HEK293 (cell line): ENCODE results near the gene PLEKHG1.

Experiments
- CTCF ChIA-PET: fragments of 350-600 bp; formaldehyde crosslinking; extraction: SDS; loops from one replicate; lab custom pipeline; 2021; ENCODE audit warnings: antibody characterized with exemption; lab: Yijun Ruan, JAX
- POLR2A ChIA-PET: fragments of 300-600 bp; formaldehyde crosslinking; extraction: SDS; loops from one replicate; lab custom pipeline; 2020; ENCODE audit warnings: antibody characterized with exemption, inconsistent platforms; lab: Yijun Ruan, JAX
- H3K27ac ChIP-seq: fragments of 200-500 bp; sonication (Bioruptor generic); 2 replicates; pipeline ENCODE4 v1.5.1; 2014; ENCODE audit warnings: low read depth, low read length, control low read depth, inconsistent platforms; ENCODE audit errors: extremely low read depth
- H3K36me3 ChIP-seq, 2 experiments: fragments of 200-500 bp in 1 of 2; sonication (Bioruptor generic) in 1 of 2; 1 replicate in 1 of 2; 2 replicates in 1 of 2; pipeline ENCODE4 v1.5.1; 2014 to 2017; ENCODE audit warnings: inconsistent platforms in 2 of 2, low read length in 2 of 2; ENCODE audit not compliant: control insufficient read depth in 2 of 2, insufficient read depth in 1 of 2
- H3K4me1 ChIP-seq: fragments of 200-500 bp; sonication (Bioruptor generic); 2 replicates; pipeline ENCODE4 v1.5.1; 2014; ENCODE audit warnings: mild to moderate bottlenecking, low read length, inconsistent platforms; ENCODE audit not compliant: control insufficient read depth, insufficient read depth
- H3K4me3 ChIP-seq: 2 replicates; pipeline ENCODE4 v1.5.1; 2011; ENCODE audit warnings: low read depth, mild to moderate bottlenecking, control low read depth, low read length, moderate library complexity
- H3K9me3 ChIP-seq: fragments of 200-500 bp; sonication (Bioruptor generic); 2 replicates; pipeline ENCODE4 v1.5.1; 2014; ENCODE audit warnings: low read depth, low read length, inconsistent platforms; ENCODE audit not compliant: control insufficient read depth, insufficient read depth
- IKZF3 ChIP-seq: fragments of 450-650 bp; IDR thresholded peaks from 2 replicates; pipeline ENCODE4 v1.5.0; 2018; ENCODE audit warnings: missing biosample characterization, mild to moderate bottlenecking, missing genetic modification characterization, moderate library complexity
- OVOL3 ChIP-seq: fragments of 450-650 bp; formaldehyde crosslinking; IDR thresholded peaks from 2 replicates; pipeline ENCODE4 v1.5.1; 2016; ENCODE audit warnings: missing biosample characterization, missing genetic modification characterization
- PRDM10 ChIP-seq: fragments of 450-650 bp; formaldehyde crosslinking; IDR thresholded peaks from 2 replicates; pipeline ENCODE4 v1.5.1; 2016; ENCODE audit warnings: missing biosample characterization, missing genetic modification characterization
- RBAK ChIP-seq: fragments of 450-650 bp; formaldehyde crosslinking; IDR thresholded peaks from 2 replicates; pipeline ENCODE4 v1.5.1; 2016; ENCODE audit warnings: missing biosample characterization, missing genetic modification characterization
- SALL2 ChIP-seq: fragments of 450-650 bp; formaldehyde crosslinking; IDR thresholded peaks from 2 replicates; pipeline ENCODE4 v1.5.0; 2017; ENCODE audit warnings: missing biosample characterization, mild to moderate bottlenecking, missing genetic modification characterization, borderline replicate concordance
- ZBTB17 ChIP-seq: fragments of 450-650 bp; formaldehyde crosslinking; IDR thresholded peaks from 2 replicates; pipeline ENCODE4 v1.5.1; 2016; ENCODE audit warnings: missing biosample characterization, missing genetic modification characterization
- ZFHX2 ChIP-seq: fragments of 450-650 bp; formaldehyde crosslinking; conservative IDR thresholded peaks from 2 replicates; pipeline ENCODE4 v1.5.1; 2016; ENCODE audit warnings: missing biosample characterization, missing genetic modification characterization
- ZNF19 ChIP-seq: fragments of 450-650 bp; formaldehyde crosslinking; IDR thresholded peaks from 2 replicates; pipeline ENCODE4; 2016; ENCODE audit warnings: missing biosample characterization, missing genetic modification characterization, low read depth
- ZNF24 ChIP-seq: fragments of 450-650 bp; formaldehyde crosslinking; IDR thresholded peaks from 2 replicates; pipeline ENCODE4 v1.5.1; 2016; ENCODE audit warnings: missing biosample characterization, missing genetic modification characterization
- ZNF366 ChIP-seq: fragments of 450-650 bp; formaldehyde crosslinking; conservative IDR thresholded peaks from 2 replicates; pipeline ENCODE4 v1.5.1; 2016; ENCODE audit warnings: missing biosample characterization, missing genetic modification characterization
- ZNF404 ChIP-seq: fragments of 450-650 bp; formaldehyde crosslinking; IDR thresholded peaks from 2 replicates; pipeline ENCODE4 v1.5.1; 2017; ENCODE audit warnings: missing biosample characterization, missing genetic modification characterization
- ZNF629 ChIP-seq: fragments of 450-650 bp; formaldehyde crosslinking; IDR thresholded peaks from 2 replicates; pipeline ENCODE4 v1.5.1; 2017; ENCODE audit warnings: missing biosample characterization, missing genetic modification characterization
- ZSCAN23 ChIP-seq: fragments of 450-650 bp; formaldehyde crosslinking; IDR thresholded peaks from 2 replicates; pipeline ENCODE4 v1.5.1; 2016; ENCODE audit warnings: missing biosample characterization, missing genetic modification characterization
- TF ChIP-seq, protein P1 (sequence below): fragments of 450-650 bp; formaldehyde crosslinking; IDR thresholded peaks from 2 replicates; pipeline ENCODE4 v1.5.1; 2016; ENCODE audit warnings: missing biosample characterization, missing genetic modification characterization, low read depth
- TF ChIP-seq, protein P2 (sequence below): fragments of 450-650 bp; IDR thresholded peaks from 2 replicates; pipeline ENCODE4 v1.5.1; 2018; ENCODE audit warnings: missing biosample characterization, mild to moderate bottlenecking, missing genetic modification characterization
- TF ChIP-seq, protein P3 (sequence below): fragments of 450-650 bp; formaldehyde crosslinking; IDR thresholded peaks from 2 replicates; pipeline ENCODE4 v1.5.1; 2016; ENCODE audit warnings: missing biosample characterization, missing genetic modification characterization
- TF ChIP-seq, protein P4 (sequence below): fragments of 450-650 bp; formaldehyde crosslinking; IDR thresholded peaks from 2 replicates; pipeline ENCODE4 v1.5.1; 2017; ENCODE audit warnings: missing biosample characterization, missing genetic modification characterization

The PLEKHG1 gene

DNA sequence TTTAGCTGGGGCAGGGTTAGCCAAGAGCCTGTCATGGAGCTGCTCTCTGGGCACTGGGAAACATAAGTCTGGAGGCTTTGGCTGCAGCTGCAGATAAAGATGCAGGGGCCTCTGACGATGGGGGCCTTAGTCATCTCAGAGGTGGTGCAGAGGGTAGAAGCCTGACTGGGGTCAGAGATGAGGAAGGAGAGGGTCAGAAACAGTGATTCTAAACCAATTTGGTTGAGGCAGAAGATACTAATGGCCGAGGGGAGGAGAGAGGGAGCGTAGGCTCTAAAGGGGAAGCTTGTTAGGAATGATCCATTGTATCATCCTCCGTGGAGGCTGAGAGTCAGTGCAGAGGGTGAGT, 33.8 kb downstream of the PLEKHG1 start:
- H3K9me3 ChIP-seq: no peaks in the 10 kb centered on the region
- POLR2A ChIA-PET: interaction anchor here (0.7 to 1.4 kb wide), 3 partner anchors 26 to 205 kb away, joined by 3 to 4 read pairs (median 4); no protein-coding TSS in a partner anchor
- H3K27ac ChIP-seq: no peak overlapping the region; the same call in 1 of the 2 replicates
- no peak overlapping the region for H3K4me3 ChIP-seq
- no peaks in the 10 kb centered on the region for H3K36me3 ChIP-seq
- H3K4me1 ChIP-seq: peaks cover 33% of the 10 kb centered on the region
- TF ChIP-seq ZSCAN23 (no peak), ZNF404 (tag by site-specific recombination) (no peak), PRDM10 (tag by site-specific recombination) (peak; percentile 84)
- CTCF ChIA-PET: interaction anchor here (0.6 to 1.2 kb wide), 2 partner anchors 53 to 691 kb away, joined by 5 to 7 read pairs; no protein-coding TSS in a partner anchor

DNA sequence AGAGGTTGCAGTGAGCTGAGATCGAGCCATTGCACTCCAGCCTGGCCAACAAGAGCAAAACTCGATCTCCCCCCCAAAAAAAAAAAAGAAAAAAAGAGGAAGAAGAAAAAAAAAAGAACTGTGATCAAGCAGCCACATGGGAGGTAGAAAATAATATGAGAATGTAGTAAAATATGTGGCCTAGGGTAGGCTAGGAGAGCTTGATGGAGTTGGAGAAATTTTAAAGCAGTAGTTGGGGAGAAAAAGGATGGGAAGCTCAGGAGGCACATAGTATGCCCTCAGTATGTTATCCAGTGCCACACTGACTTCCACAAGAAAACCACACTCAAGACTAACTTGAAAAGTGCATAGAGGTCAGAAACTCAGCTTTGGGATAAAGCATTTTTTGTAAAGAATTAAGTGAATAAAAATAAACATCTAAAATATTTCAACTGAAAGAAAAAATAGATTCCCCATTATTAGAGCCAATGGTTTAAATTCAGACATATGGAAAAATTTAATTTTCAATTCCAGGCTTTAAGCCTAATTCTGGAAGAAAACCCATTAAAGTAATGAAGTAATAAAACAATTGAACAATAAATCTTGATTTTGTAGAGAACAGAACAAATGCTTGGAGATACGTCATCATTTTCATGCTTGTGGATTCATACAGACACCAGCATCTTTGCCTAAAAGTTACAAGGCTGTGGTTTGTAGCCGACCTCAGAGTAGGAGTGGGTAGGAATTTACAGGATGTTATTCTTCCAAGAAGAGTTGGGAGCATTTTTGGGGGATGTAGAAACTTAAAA, 34.7 kb downstream of the PLEKHG1 start:
- H3K27ac ChIP-seq: no peak overlapping the region
- CTCF ChIA-PET: interaction anchor here (0.6 to 1.2 kb wide), 5 partner anchors 16 to 224 kb away, joined by 3 to 5 read pairs (median 3); no protein-coding TSS in a partner anchor
- TF ChIP-seq OVOL3 (tag by site-specific recombination) (no peak), ZNF24 (0 out of 2 replicates have a peak, but pooled peaks have one; percentile 39), SALL2 (tag by site-specific recombination) (no peak), RBAK (tag by site-specific recombination) (no peak), ZNF19 (tag by site-specific recombination) (no peak), ZBTB17 (tag by site-specific recombination) (0 out of 2 replicates have a peak, but pooled peaks have one; percentile 19), IKZF3 (tag by site-specific recombination) (0 out of 2 replicates have a peak, but pooled peaks have one; percentile 32), ZNF366 (0 out of 2 replicates have a peak, but pooled peaks have one; percentile 13), ZNF629 (tag by site-specific recombination) (peak; percentile 58; the same call in 1 of the 2 replicates), ZFHX2 (tag by site-specific recombination) (peak; percentile 32; the same call in 1 of the 2 replicates)
- TF ChIP-seq, protein P1, sequence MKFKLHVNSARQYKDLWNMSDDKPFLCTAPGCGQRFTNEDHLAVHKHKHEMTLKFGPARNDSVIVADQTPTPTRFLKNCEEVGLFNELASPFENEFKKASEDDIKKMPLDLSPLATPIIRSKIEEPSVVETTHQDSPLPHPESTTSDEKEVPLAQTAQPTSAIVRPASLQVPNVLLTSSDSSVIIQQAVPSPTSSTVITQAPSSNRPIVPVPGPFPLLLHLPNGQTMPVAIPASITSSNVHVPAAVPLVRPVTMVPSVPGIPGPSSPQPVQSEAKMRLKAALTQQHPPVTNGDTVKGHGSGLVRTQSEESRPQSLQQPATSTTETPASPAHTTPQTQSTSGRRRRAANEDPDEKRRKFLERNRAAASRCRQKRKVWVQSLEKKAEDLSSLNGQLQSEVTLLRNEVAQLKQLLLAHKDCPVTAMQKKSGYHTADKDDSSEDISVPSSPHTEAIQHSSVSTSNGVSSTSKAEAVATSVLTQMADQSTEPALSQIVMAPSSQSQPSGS (tag by site-specific recombination): peak; percentile 94
- TF ChIP-seq, protein P2, sequence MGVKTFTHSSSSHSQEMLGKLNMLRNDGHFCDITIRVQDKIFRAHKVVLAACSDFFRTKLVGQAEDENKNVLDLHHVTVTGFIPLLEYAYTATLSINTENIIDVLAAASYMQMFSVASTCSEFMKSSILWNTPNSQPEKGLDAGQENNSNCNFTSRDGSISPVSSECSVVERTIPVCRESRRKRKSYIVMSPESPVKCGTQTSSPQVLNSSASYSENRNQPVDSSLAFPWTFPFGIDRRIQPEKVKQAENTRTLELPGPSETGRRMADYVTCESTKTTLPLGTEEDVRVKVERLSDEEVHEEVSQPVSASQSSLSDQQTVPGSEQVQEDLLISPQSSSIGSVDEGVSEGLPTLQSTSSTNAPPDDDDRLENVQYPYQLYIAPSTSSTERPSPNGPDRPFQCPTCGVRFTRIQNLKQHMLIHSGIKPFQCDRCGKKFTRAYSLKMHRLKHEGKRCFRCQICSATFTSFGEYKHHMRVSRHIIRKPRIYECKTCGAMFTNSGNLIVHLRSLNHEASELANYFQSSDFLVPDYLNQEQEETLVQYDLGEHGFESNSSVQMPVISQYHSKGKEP (tag by site-specific recombination): no peak
- TF ChIP-seq, protein P3, sequence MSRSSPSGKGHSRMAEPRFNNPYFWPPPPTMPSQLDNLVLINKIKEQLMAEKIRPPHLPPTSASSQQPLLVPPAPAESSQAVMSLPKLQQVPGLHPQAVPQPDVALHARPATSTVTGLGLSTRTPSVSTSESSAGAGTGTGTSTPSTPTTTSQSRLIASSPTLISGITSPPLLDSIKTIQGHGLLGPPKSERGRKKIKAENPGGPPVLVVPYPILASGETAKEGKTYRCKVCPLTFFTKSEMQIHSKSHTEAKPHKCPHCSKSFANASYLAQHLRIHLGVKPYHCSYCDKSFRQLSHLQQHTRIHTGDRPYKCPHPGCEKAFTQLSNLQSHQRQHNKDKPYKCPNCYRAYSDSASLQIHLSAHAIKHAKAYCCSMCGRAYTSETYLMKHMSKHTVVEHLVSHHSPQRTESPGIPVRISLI (tag by site-specific recombination): peak; percentile 82
- TF ChIP-seq, protein P4, sequence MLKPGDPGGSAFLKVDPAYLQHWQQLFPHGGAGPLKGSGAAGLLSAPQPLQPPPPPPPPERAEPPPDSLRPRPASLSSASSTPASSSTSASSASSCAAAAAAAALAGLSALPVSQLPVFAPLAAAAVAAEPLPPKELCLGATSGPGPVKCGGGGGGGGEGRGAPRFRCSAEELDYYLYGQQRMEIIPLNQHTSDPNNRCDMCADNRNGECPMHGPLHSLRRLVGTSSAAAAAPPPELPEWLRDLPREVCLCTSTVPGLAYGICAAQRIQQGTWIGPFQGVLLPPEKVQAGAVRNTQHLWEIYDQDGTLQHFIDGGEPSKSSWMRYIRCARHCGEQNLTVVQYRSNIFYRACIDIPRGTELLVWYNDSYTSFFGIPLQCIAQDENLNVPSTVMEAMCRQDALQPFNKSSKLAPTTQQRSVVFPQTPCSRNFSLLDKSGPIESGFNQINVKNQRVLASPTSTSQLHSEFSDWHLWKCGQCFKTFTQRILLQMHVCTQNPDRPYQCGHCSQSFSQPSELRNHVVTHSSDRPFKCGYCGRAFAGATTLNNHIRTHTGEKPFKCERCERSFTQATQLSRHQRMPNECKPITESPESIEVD (tag by site-specific recombination): peak; percentile 38; the same call in 1 of the 2 replicates
- H3K36me3 ChIP-seq: no peaks in the 10 kb centered on the region
- H3K9me3 ChIP-seq: no peaks in the 10 kb centered on the region
- POLR2A ChIA-PET: interaction anchor here (0.7 to 1.4 kb wide), 3 partner anchors 27 to 206 kb away, joined by 3 to 4 read pairs (median 4); no protein-coding TSS in a partner anchor
- H3K4me1 ChIP-seq: peaks cover 37% of the 10 kb centered on the region
- no peak overlapping the region for H3K4me3 ChIP-seq
